ENCODE results near the gene CEP131.

DNA sequence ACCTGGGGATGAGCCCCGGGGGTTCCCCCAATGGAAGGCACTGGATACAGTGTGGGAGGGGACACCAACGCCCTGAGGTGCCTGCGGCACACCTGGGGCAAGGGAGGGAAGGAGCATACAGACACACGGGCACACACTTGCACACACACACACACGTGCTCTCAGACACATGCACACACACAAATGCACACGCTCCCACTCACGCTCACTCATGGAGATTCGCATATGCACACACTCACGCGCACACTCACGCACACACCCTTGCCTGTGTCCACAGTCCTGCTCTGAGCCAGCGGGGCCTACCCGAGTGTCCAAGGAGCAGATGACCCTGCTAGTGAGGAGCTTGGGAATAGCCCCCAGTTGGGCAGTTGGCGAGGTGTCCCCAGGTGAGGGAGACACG lies 74.2 kb downstream of the CEP131 start:
- no peak for TF ChIP-seq POLR2AphosphoS5 (IDR thresholded peaks at IDR 0.05; ENCODE audit: insufficient read depth in 1 of 2, low read depth in 1 of 2)
- TF ChIP-seq POLR2A (IDR thresholded peaks at IDR 0.05): no peak
- TF ChIP-seq, protein P1, sequence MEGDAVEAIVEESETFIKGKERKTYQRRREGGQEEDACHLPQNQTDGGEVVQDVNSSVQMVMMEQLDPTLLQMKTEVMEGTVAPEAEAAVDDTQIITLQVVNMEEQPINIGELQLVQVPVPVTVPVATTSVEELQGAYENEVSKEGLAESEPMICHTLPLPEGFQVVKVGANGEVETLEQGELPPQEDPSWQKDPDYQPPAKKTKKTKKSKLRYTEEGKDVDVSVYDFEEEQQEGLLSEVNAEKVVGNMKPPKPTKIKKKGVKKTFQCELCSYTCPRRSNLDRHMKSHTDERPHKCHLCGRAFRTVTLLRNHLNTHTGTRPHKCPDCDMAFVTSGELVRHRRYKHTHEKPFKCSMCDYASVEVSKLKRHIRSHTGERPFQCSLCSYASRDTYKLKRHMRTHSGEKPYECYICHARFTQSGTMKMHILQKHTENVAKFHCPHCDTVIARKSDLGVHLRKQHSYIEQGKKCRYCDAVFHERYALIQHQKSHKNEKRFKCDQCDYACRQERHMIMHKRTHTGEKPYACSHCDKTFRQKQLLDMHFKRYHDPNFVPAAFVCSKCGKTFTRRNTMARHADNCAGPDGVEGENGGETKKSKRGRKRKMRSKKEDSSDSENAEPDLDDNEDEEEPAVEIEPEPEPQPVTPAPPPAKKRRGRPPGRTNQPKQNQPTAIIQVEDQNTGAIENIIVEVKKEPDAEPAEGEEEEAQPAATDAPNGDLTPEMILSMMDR (IDR thresholded peaks at IDR 0.05): no peak

All from vagina (tissue), 2 donors.